GM18505 (cell line): Measurements from ENCODE around the gene CACNA2D3.

Experiments used
- ATAC-seq: cut with Tn5 transposase; IDR thresholded peaks from one replicate; pipeline ENCODE4 v1.9.1; 2021; ENCODE audit not compliant: unreplicated experiment
- POLR2A ChIP-seq: IDR thresholded peaks from 4 replicates; pipeline ENCODE4 v1.6.1; 2011; ENCODE audit warnings: borderline replicate concordance; ENCODE audit not compliant: insufficient read depth, insufficient read length; ENCODE audit errors: extremely low read depth

Gene CACNA2D3

DNA sequence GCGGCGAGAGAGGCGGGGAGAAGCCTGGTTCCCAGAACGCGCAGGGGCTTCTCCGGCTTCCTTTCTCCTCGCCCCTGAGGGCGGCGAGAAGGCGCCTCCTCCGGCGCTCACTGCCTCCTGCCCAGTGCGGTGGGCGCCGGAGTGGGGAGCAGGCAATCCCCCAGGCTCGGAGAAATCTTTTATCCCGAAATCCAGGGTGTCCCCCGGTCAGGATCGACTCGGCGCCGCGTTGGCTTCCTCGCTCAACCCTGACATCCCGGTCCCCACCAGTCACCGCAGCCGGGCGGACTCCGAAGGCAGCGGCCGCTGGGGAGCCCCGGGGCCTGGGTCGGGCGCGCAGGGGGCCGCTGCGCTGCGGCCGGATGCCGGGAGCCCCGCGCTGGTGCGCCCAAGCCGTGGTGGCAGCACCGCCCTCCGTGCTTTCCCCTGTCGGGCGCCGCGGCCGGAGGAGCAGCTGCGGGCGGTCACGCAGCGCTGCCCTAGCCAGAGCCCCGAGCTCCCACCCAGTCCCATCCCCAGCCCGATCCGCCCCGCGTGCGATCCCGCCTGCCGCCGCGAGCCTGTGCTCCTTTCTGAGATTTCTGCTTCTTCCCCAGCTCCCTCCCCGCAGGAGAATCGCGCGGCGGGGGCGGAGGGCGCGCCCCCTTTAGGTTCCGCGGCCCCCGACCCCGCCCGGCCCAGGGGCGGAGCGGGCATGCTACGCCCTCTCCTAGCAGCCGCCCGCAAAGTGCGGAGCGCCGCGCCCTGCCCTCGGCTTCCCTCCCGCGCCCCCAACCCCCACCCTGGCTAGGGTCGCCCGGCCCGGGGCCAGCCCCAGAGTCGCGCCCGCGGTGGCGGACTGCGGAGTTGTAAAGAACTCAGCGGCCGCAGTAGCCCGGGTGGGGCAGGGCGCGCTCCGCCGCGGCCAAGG is 683 bp upstream of the CACNA2D3 start:
- ATAC-seq: peak; percentile 19
- no peak for TF ChIP-seq POLR2A

DNA sequence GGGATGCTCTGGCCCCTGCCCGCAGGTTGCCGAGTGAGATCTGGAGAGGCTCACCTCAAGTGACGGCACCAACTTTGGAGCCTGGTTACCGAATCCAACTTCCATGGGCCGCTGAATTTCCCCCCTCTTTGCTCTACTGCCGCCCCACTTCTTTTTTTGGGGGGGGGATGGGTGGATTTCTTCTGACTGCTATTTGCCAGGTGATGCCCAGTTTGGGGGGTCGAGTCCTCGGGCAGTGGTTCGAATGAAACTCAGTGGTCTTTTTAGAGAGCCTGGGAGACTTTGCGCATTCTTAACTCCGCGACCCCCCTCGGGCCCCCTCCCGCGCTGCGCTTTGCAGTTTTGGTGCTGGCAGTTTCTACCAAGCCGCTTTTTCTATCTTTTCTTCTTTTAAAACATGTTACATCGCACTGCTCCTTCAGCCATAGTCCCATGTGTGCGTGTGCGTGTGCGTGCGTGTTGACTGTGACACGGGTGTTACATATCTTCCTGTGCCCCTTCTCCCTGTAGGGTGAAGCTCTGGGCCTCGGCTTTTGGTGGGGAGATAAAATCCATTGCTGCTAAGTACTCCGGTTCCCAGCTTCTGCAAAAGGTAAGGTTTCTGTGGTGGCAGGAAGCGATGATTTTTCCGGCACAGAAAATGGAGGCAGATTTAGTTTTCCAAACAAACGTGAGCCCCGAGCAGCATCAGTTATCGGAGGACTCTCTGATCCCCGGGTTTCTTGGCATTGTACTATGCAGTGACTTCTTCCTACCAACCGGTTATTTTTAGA is 837 bp downstream of the CACNA2D3 start:
- ATAC-seq: no peak
- no peak for TF ChIP-seq POLR2A

DNA sequence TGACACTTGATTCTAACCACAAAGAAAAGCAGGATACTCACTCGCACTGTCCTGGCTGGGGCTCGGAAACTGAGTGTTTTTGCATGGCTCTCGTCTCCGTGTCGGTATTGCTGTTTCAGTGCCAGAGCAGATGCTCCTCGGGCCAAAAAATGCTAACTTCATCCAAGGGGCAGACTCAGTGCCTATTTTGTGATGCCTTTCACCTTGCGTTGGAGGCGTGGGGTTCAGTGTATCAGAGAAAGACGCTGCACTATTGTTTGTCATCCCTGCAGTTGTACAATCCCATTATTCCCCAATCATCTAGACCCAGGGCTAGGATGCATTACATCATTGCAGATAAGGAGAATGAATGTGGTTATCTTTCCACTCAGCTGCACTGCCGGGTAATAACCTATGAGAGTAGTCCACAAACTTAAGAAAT is 1.4 kb downstream of the CACNA2D3 start:
- TF ChIP-seq POLR2A: no peak
- no peak for ATAC-seq

DNA sequence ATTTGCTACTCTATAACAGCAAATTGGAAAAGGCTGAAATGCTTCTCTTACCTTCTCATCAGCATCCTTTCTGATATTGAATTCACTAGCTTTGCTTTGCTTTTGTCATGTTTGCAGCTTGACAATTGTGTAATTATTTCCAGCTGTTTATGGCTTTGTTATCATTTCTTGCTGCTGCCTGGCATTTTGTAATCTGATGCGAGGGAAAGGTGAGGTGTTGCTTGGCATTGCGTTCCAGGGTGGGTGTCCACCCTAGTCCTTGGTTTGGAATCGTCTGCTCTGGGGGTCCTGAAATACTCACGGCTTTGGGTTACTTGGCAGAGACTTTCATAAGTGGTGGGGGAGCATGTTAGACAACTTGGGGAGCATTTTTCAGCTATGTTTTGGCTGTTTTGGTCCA is 2.9 kb downstream of the CACNA2D3 start:
- no peak for TF ChIP-seq POLR2A
- no peak for ATAC-seq

DNA sequence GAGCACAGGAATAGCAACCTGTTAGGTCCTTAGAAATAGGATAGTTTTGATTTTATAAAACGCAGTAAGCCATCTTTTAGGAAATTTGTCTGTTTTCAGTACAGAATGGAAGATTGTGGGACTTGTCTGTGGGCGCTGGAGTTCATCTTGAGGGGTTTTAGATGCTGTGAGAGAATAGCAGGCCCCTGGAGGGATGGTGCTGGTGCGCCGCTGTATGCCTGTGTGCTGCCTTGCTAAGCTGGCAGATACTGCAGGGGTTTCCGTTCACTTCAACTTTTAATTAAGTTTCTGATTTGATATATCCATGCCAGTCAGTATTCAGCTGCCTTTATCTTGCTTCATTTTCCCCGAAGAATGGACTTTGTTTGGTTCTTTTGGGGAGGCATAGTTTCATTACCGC is 4.2 kb downstream of the CACNA2D3 start:
- no peak for ATAC-seq
- TF ChIP-seq POLR2A: no peak

DNA sequence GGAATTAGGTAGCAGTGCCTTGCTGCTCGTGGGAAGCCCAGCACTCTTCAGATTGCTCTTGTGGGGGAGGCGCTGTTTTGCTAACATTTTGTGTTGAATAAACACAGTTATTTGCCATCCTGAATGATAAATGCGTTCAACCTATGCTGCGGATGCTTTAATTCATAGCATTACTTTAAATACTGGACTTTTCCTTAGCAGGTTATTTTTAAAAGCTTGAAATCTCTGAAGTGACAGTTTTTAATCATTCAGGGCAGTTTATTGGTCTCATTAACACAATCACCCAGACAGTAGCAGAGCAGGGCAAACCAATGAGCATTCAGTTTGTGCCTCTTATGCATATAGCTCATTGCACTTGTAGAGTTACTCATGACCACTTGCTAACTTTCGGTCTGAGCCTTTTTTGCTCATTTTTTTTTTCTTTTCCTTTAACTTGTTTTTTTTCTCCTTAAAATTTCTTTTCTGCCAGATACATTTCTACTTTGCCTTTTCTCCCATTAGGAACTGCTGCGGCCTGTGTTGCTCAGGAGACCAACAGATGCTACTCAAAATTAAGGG is 5.2 kb downstream of the CACNA2D3 start:
- no peak for TF ChIP-seq POLR2A

DNA sequence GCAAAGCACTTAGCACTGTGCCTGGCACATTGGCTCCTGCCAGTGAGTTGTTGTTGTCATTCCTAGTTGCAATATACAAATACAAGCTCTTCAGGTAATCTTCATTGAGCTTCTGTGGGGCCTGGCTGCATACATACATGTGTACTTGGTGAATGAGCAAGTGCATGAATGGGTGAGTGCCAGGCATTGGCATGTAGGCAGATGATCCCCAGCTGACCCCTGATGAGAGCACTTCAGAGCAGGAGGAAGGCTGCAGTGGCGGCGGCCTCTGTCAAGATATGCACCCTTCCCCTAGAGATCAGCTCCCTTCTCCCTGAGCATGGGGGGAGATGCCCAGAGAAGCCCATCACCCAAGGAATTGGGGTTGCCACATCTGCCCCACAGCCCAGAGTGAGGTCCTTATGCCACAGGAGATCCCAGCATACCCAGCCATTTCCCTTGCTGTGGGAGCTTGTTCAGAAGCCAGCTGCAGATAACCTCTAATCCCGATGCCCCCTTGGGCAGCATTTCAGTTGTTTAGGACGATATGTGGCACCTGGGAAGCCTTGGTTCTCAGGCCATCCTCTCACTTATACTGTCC is 8.8 kb downstream of the CACNA2D3 start:
- TF ChIP-seq POLR2A: no peak
- no peak for ATAC-seq

More for the DNA sequence above, 5.2 kb downstream of the CACNA2D3 start:
- no peak for ATAC-seq

DNA sequence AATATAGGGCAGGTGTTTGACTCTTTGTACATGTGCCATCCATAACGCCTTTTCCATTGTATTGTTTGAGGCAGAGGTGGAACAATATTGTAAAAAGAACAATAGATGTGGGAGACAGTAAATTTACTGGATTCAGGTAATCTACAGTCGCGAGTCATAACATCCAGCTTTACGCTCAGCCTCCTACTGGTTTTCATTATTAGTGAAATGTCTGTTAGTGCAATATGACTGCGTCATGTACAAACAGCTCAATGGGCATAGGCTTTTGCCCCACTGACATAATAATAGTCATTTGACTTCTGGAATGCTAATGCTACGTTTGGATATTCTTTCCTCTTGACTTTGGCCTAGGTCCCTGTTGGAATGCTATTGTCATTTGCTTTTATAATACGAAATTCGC is 9.5 kb downstream of the CACNA2D3 start:
- no peak for ATAC-seq
- TF ChIP-seq POLR2A: no peak

DNA sequence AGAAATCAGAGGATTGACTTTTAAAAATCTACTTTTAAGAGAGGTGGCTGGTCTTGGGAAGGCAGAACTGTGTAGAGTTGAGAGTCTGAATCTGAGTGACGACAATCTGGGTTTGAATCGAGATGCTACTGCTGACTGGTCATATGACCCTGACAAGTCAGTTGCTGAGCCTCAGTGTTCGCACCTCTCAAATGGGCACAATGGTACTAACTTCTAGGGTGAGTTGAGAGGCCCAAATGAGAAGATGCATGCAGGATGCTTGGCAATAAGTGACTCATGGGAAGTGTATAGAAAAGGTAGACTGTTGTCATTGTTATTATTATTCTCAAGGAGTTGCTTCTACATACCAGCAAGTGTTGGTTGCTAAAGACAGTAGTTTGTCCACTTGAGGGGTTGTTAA is 10.3 kb downstream of the CACNA2D3 start:
- ATAC-seq: no peak
- TF ChIP-seq POLR2A: no peak

DNA sequence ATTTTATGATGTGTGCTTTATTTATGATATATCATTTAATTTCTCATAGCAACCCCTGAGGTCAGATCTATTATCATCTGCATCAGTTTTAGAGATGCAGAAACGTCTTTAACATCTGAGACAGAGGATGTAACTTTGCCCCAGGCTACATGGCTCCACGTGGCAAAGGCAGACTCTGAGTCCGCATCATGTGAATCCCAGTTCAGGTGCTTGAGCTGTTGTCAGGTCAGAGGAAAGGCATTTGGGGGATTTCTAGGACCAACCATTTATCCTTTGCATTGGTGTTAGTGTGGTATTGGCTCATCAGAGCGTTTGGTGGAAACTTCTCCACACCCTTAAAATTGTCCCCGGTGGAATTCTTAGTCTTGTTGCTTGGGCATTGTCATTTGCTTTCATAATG is 10.8 kb downstream of the CACNA2D3 start:
- no peak for TF ChIP-seq POLR2A
- ATAC-seq: no peak

DNA sequence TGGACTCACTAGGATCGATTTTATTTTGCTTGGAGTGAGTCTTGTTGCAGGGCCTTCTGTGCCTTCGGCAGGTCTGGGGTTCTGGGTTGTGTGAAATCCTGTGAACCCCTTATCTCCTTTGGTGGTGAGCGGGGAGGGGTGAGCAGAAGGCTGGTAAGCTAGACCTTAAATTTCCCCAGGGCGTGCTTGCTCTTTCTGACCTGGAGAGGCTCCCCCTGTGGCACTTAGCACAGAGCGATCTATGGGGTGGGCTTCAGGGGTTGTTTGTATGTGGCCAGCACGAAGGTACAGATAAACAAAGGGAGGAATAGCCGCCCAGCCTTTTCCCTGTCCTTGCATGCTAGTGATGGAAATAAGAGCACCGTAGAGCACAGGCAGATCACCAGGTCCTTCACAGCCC is 11.8 kb downstream of the CACNA2D3 start:
- no peak for TF ChIP-seq POLR2A

DNA sequence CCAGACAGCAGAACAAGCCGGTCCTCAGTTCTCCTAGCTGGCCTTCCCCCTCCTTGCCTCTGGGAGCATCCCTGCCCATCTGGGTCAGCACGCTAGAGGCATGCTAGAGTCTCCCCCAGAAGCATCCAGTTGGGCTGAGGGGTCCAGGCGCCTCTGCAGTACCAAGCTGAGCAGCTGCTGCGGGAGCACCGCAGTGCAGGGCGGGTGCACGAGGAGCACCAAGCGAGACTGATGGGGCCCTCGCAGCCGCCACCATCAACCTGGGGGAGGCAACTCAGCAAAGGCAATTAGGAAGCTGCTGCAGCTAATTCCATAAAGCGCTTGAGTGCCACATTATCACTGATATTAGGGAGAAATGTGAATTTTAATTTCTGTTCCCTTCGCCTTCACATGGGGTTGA is 12.4 kb downstream of the CACNA2D3 start:
- ATAC-seq: no peak
- TF ChIP-seq POLR2A: no peak

More for the DNA sequence above, 11.8 kb downstream of the CACNA2D3 start:
- no peak for ATAC-seq

DNA sequence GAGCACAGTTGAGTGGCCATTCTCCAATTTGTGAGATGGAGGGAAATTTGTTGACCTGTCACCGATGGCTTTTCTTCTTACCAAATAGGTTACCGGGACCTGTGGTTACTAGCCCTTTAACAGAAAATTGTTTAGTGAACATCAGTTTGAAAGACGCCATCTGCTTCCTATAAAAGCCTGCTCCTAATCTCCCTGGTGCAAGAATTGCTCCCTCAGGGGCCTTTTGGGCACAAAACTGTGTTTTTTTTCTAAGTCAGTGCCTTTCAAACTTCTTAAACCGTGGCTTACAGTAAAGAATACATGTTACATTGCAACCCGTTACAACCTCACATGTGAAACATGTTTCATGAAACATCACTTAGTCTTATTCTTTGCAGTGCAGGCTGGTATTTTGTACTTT is 15.0 kb downstream of the CACNA2D3 start:
- no peak for ATAC-seq
- no peak for TF ChIP-seq POLR2A
